ENCODE results near the gene LY86.

DNA sequence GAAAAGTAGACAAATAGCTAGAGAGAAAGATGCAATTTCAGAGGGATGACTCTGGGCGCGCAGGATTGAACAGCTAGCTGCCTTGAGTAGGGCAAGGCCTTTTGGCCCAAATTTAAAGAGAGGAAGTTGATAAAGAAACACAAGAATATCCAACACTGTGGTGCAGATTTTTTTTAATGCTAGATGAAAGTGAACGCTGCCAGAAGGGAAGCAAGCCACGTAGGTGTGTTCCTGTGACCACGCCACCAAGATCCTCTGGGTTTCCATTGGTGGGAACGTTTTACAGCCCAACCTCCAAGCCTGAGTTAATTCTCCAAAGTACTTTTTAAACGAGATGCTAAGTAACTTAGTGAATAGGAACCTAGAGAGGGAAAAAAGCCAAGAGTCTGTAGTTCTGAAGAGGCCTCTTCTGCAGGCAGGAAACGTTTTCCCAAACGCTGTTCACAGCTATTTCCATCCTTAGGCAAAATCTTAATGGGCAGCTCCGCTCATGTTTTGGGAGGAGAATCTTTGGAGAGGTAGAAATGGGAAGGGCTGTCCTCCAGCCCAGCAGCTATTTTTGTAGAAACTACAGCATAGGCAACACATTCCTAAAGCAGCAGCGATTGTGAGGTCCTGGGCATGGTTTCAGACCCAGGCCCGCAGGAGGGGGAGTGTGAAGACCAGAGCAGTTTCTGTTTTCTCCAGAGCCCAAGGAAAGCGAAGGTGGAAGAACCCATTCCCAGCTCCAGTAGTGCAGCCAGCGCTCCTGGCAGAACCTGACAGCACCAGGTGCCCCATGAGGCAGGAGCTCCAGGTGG is 8.2 kb downstream of the LY86 start:
- TF ChIP-seq, protein P1, sequence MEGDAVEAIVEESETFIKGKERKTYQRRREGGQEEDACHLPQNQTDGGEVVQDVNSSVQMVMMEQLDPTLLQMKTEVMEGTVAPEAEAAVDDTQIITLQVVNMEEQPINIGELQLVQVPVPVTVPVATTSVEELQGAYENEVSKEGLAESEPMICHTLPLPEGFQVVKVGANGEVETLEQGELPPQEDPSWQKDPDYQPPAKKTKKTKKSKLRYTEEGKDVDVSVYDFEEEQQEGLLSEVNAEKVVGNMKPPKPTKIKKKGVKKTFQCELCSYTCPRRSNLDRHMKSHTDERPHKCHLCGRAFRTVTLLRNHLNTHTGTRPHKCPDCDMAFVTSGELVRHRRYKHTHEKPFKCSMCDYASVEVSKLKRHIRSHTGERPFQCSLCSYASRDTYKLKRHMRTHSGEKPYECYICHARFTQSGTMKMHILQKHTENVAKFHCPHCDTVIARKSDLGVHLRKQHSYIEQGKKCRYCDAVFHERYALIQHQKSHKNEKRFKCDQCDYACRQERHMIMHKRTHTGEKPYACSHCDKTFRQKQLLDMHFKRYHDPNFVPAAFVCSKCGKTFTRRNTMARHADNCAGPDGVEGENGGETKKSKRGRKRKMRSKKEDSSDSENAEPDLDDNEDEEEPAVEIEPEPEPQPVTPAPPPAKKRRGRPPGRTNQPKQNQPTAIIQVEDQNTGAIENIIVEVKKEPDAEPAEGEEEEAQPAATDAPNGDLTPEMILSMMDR (IDR thresholded peaks at IDR 0.05; ENCODE audit: low read depth, low read length), result no peak
- no peak for TF ChIP-seq EZH2phosphoT487 (IDR thresholded peaks at IDR 0.05; ENCODE audit: low read depth)
